Gastrocnemius medialis (tissue), 4 donors: ENCODE results near the gene CEP112. TPM values are rescaled to one million over a fixed set of nuclear protein-coding genes. Genes with fewer than 3 reads are reported as not detected.

Source experiments
- ATAC-seq, 2 donors: fragments of 150-250 bp; one replicate each; pipeline ENCODE4 v1.9.1; 2016
- DNase-seq, 2 donors: peaks; one replicate each; pipeline ENCODE4 v3.0.0-alpha.2; 2019
- H3K27ac ChIP-seq, 4 donors: fragments of 200-600 bp; sonication (generic); 1 replicate in 1 of 4; 2 replicates in 3 of 4; pipeline ENCODE4 v1.5.1; 2016 to 2018; ENCODE audit warnings: mild to moderate bottlenecking in 2 of 4, moderate library complexity in 1 of 4
- H3K27me3 ChIP-seq, 3 donors: fragments of 200-600 bp; sonication (generic) in 2 of 3; 1 replicate in 1 of 3; 2 replicates in 2 of 3; pipeline versions ENCODE4 v1.5.1 to v1.6.0; 2016 to 2019; ENCODE audit warnings: mild to moderate bottlenecking in 1 of 3, moderate library complexity in 1 of 3
- H3K36me3 ChIP-seq, 2 donors: fragments of 200-600 bp; sonication (generic) in 1 of 2; one replicate each; pipeline ENCODE4 v1.5.1; 2017 to 2018
- H3K4me1 ChIP-seq, 2 donors: fragments of 200-600 bp; sonication (generic) in 1 of 2; one replicate each; pipeline ENCODE4 v1.5.1; 2016 to 2017; ENCODE audit warnings: mild to moderate bottlenecking in 2 of 2
- H3K4me3 ChIP-seq, 4 donors: fragments of 200-600 bp; sonication (generic) in 3 of 4; 1 replicate in 1 of 4; 2 replicates in 3 of 4; pipeline ENCODE4 v1.5.1; 2016 to 2019; ENCODE audit warnings: mild to moderate bottlenecking in 2 of 4
- H3K9me3 ChIP-seq, 3 donors: fragments of 200-600 bp; sonication (generic) in 2 of 3; 1 replicate in 1 of 3; 2 replicates in 2 of 3; pipeline ENCODE4 v1.5.1; 2016 to 2019
- POLR2A ChIP-seq, 2 donors: fragments of 450-650 bp; IDR thresholded peaks; one replicate each; pipeline ENCODE4 v1.6.1; 2017; ENCODE audit warnings: antibody characterized with exemption in 2 of 2, mild to moderate bottlenecking in 2 of 2, moderate library complexity in 2 of 2
- in situ Hi-C, 4 donors: fragments of 200-750 bp; cut with MboI; loops; one replicate each; pipeline versions ENCODE4 v1.15.0 to v1.8.0; 2017; ENCODE audit warnings: low sequenced_read_pairs in 4 of 4
- intact Hi-C: fragments of 100-400 bp; cut with DNase I; formaldehyde crosslinking; loops from one replicate; pipeline ENCODE4 v1.15.1; 2023; ENCODE audit warnings: low total_unique reads
- total RNA-seq, 4 donors: library from RNA; depleted of rRNA; stranded (reverse); fragments of >200 nt; gene quantifications; one replicate each; pipeline versions ENCODE4 v1.1.0 to v1.2.3, GENCODE V29; 2016
- TF ChIP-seq, protein P1 (sequence below), 5 experiments: fragments of 450-650 bp in 3 of 5; fragments of 200-600 bp in 2 of 5; sonication (generic) in 2 of 5; IDR thresholded peaks in 4 of 5; conservative IDR thresholded peaks in 1 of 5; 1 replicate in 4 of 5; 2 replicates in 1 of 5; pipeline ENCODE4 v1.5.1; 2016 to 2019; ENCODE audit warnings: antibody characterized with exemption in 5 of 5, mild to moderate bottlenecking in 3 of 5, moderate library complexity in 3 of 5

CEP112 gene
- total RNA-seq, 4 donors from 2014 or later, result 6.1 to 8.7 (median 7.1) TPM

DNA sequence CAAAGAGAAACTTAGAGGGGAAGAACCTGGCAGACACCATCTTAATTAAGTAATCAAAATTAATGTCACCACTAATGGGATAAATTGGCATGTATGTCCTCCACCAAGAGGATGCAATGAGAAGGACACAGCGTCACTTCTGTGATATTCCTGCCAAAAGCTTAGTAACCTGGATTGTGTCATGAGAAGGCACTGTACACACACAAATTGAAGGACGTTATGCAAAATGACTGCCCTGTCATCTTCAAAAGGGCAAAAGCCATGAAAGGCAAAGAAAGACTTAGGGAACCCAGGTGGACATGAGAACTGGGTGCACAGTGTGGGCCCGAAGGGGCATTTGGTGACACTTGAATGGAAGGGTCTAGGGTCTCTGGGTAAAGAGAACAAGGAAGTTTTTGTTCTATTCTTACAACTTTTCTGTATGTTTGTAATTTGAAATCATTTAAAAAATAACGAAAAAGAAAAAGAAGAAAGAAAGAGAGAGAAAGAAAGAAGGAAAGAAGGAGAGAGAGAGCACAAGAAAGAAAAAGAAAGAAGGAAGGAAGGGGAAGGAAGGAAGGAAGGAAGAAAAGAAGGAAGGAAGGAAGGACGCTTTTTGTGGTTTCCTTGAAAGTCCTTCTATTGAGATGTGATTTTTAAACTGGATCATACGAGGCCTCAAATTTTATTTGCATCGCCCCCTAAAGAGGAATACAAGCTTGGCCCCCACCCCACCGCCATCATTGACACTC is 41.3 kb upstream of the CEP112 start:
- Histone ChIP-seq H3K4me3 (no peak overlapping the region), H3K27ac (no peak overlapping the region), H3K4me1 (no peaks in the 10 kb centered on the region), H3K27me3 (no peaks in the 10 kb centered on the region), H3K9me3 (no peaks in the 10 kb centered on the region), H3K36me3 (no peaks in the 10 kb centered on the region)
- intact Hi-C loops (no loop called here), in situ Hi-C loops (loop anchor here in 1 of 4 donors (25.0 kb wide), 1 partner anchor 679 kb away; no protein-coding TSS in a partner anchor)
- ATAC-seq, result no peak
- TF ChIP-seq POLR2A (IDR thresholded peaks at IDR 0.05), result no peak
- TF ChIP-seq, protein P1, sequence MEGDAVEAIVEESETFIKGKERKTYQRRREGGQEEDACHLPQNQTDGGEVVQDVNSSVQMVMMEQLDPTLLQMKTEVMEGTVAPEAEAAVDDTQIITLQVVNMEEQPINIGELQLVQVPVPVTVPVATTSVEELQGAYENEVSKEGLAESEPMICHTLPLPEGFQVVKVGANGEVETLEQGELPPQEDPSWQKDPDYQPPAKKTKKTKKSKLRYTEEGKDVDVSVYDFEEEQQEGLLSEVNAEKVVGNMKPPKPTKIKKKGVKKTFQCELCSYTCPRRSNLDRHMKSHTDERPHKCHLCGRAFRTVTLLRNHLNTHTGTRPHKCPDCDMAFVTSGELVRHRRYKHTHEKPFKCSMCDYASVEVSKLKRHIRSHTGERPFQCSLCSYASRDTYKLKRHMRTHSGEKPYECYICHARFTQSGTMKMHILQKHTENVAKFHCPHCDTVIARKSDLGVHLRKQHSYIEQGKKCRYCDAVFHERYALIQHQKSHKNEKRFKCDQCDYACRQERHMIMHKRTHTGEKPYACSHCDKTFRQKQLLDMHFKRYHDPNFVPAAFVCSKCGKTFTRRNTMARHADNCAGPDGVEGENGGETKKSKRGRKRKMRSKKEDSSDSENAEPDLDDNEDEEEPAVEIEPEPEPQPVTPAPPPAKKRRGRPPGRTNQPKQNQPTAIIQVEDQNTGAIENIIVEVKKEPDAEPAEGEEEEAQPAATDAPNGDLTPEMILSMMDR (IDR thresholded peaks at IDR 0.05 in 4 of 5, conservative IDR thresholded peaks at IDR 0.05 in 1 of 5), result no peak
- no peak for DNase-seq

GRCh38 chr17:66230922-66231591 is 39.1 kb upstream of the CEP112 start:
- ATAC-seq, result no peak
- H3K4me1 ChIP-seq, result no peaks in the 10 kb centered on the region
- no peaks in the 10 kb centered on the region for H3K27me3 ChIP-seq
- DNase-seq, result no peak
- intact Hi-C loops (no loop called here), in situ Hi-C loops (loop anchor here in 1 of 4 donors (25.0 kb wide), 1 partner anchor 681 kb away; no protein-coding TSS in a partner anchor)
- no peak overlapping the region for H3K4me3 ChIP-seq
- no peak overlapping the region for H3K27ac ChIP-seq
- no peaks in the 10 kb centered on the region for H3K36me3 ChIP-seq
- no peak for TF ChIP-seq POLR2A (IDR thresholded peaks at IDR 0.05)
- TF ChIP-seq, protein P1 (IDR thresholded peaks at IDR 0.05 in 4 of 5, conservative IDR thresholded peaks at IDR 0.05 in 1 of 5), result no peak
- H3K9me3 ChIP-seq, result no peaks in the 10 kb centered on the region

DNA sequence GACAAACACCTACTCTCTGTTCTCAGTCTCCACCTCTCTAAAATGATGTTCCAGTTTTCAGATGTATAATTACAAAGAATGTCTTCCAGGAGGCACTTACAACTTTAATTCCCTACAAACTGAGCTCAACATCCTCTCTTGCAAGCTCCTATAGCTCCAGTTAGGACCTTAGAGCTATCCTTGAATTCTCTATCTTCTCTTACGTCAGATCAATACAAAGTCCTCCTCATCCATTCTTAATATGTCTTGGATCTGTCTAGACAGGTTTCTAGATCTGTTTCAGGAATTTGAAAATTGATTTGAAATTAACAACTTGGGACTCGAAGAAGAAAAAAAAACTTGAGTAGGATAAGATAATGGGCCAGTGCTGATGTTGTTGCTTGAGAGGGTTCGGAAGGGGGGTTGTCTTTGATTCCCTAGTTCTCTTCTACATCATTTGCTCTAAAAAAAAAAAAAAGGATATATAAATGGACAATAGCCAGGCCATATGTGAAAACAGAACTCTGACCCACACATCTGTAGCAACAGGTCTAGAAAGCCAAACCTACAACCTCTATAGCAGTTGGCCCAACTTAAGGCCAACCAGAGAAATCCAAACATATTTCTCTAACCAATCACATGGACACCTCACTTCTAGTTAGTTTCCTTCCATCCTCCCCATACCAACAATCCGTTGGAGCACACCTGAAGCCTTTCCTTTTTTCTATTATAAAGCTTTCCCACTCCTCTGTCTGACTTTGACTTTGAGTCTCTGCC is 38.0 kb upstream of the CEP112 start:
- ATAC-seq (no peak), DNase-seq (no peak)
- Histone ChIP-seq H3K27ac (no peak overlapping the region), H3K9me3 (no peaks in the 10 kb centered on the region), H3K4me1 (no peaks in the 10 kb centered on the region), H3K4me3 (no peak overlapping the region), H3K36me3 (no peaks in the 10 kb centered on the region), H3K27me3 (no peaks in the 10 kb centered on the region)
- in situ Hi-C loops (loop anchor here in 1 of 4 donors (25.0 kb wide), 1 partner anchor 682 kb away; no protein-coding TSS in a partner anchor), intact Hi-C loops (no loop called here)
- TF ChIP-seq, protein P1 (IDR thresholded peaks at IDR 0.05 in 4 of 5, conservative IDR thresholded peaks at IDR 0.05 in 1 of 5), result no peak
- no peak for TF ChIP-seq POLR2A (IDR thresholded peaks at IDR 0.05)

DNA sequence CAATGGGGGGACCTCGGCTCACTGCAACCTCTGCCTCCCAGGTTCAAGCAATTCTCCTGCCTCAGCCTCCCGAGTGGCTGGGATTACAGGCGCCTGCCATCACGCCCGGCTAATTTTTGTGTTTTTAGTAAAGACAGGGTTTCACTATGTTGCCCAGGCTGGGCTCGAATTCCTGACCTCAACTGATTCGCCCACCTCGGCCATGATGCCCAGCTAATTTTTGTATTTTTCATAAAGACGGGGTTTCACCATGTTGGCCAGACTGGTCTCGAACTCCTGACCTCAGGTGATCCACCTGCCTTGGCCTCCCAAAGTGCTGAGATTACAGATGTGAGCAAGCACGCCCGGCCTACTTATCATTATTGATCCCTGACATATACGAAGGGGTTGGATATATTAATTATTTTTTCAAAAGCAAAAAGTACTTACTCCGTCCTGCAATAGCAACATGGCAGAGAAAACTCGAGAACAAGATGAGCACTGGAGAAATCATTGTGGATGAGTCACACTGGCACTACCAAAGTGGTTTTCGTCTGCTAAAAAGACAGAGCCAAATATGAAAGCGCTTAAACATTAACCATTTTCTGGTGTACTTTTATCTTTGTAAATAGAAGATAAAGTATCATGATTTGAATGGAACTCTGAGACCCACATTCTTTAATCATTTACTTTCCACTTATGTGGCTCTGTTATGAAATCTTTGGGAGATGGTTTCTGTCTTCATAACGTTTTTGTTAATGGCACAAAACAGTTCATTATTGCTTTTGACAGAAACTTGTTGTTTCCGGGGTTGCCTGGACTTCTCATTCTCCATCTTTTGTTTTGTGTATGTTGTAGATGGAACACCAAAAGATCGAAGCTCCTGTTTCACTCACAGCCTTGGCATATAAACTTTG is 37.2 kb upstream of the CEP112 start, which contains the start of gene APOH:
Gene APOH, minus strand, starts transcription at position 529 of the 896 bp plus-strand sequence. Its CDS starts 36 bp downstream, at position 493.
- Histone ChIP-seq H3K27me3 (no peaks in the 10 kb centered on the region), H3K4me1 (no peaks in the 10 kb centered on the region), H3K27ac (no peak within 1 kb of the TSS), H3K9me3 (no peaks in the 10 kb centered on the region), H3K4me3 (no peak within 1 kb of the TSS), H3K36me3 (no peaks in the 10 kb centered on the region)
- intact Hi-C loops (no loop called here), in situ Hi-C loops (loop anchor here in 1 of 4 donors (25.0 kb wide), 1 partner anchor 683 kb away; no protein-coding TSS in a partner anchor)
- DNase-seq, result no peak
- ATAC-seq, result no peak
- TF ChIP-seq, protein P1 (IDR thresholded peaks at IDR 0.05 in 4 of 5, conservative IDR thresholded peaks at IDR 0.05 in 1 of 5), result no peak
- no peak for TF ChIP-seq POLR2A (IDR thresholded peaks at IDR 0.05)
